Common myeloid progenitor, CD34-positive (primary cell): ENCODE measurements around the gene APIP.
A peak's percentile ranks its signal among the peaks of the same experiment; 100 is the strongest.

Experiments used
- CTCF ChIA-PET: fragments of 350-600 bp; sonication (Branson Sonifier 250); formaldehyde crosslinking; loops from one replicate; lab custom pipeline; 2021; ENCODE audit warnings: antibody characterized with exemption; lab: Charles Lee
- POLR2A ChIA-PET: fragments of 350-600 bp; sonication (Branson Sonifier 250); formaldehyde crosslinking; loops from one replicate; lab custom pipeline; 2021; ENCODE audit warnings: antibody characterized with exemption; lab: Charles Lee
- DNase-seq, 3 donors: peaks; one replicate each; pipeline versions ENCODE4 v3.0.0 to v3.0.0-alpha.2; 2013
- H3K27ac ChIP-seq, 2 experiments: 1 replicate in 1 of 2; 2 replicates in 1 of 2; pipeline ENCODE4 v1.7.0; 2013; ENCODE audit warnings: inconsistent platforms in 2 of 2, low read length in 2 of 2, mild to moderate bottlenecking in 2 of 2, low read depth in 1 of 2, moderate library complexity in 1 of 2; ENCODE audit not compliant: severe bottlenecking in 2 of 2, insufficient read depth in 1 of 2, poor library complexity in 1 of 2
- H3K27me3 ChIP-seq, 5 experiments: replicated peaks in 2 of 5; 1 replicate in 3 of 5; 2 replicates in 2 of 5; pipeline versions ENCODE4 v1.6.1 to v1.7.0; 2013; ENCODE audit warnings: low read length in 4 of 5, mild to moderate bottlenecking in 2 of 5, moderate library complexity in 2 of 5, inconsistent platforms in 1 of 5; ENCODE audit not compliant: insufficient read depth in 5 of 5, control insufficient read depth in 4 of 5
- H3K36me3 ChIP-seq, 4 experiments: 1 replicate in 2 of 4; 2 replicates in 2 of 4; pipeline versions ENCODE4 v1.6.1 to v1.7.0; 2013; ENCODE audit warnings: low read length in 3 of 4, control low read depth in 1 of 4, mild to moderate bottlenecking in 1 of 4; ENCODE audit not compliant: control insufficient read depth in 4 of 4, insufficient read depth in 4 of 4
- H3K4me1 ChIP-seq, 4 experiments: 1 replicate in 3 of 4; 2 replicates in 1 of 4; pipeline versions ENCODE4 v1.6.1 to v1.7.1; 2013; ENCODE audit warnings: low read length in 3 of 4, mild to moderate bottlenecking in 3 of 4, control low read depth in 1 of 4, inconsistent platforms in 1 of 4, moderate library complexity in 1 of 4; ENCODE audit not compliant: control insufficient read depth in 4 of 4, insufficient read depth in 4 of 4; ENCODE audit errors: control extremely low read depth in 1 of 4
- H3K4me3 ChIP-seq, 7 experiments: 1 replicate in 4 of 7; 2 replicates in 3 of 7; pipeline versions ENCODE4 v1.5.1 to v1.7.0; 2013; ENCODE audit warnings: mild to moderate bottlenecking in 7 of 7, low read length in 6 of 7, moderate library complexity in 6 of 7, inconsistent platforms in 2 of 7, low read depth in 2 of 7, control low read depth in 1 of 7; ENCODE audit not compliant: insufficient read depth in 4 of 7, control insufficient read depth in 1 of 7; ENCODE audit errors: extremely low read depth in 1 of 7
- H3K9me3 ChIP-seq, 5 experiments: 1 replicate in 4 of 5; 2 replicates in 1 of 5; pipeline versions ENCODE4 v1.6.1 to v1.7.1; 2013; ENCODE audit warnings: low read length in 4 of 5, mild to moderate bottlenecking in 2 of 5, inconsistent platforms in 1 of 5, low read depth in 1 of 5, moderate library complexity in 1 of 5; ENCODE audit not compliant: control insufficient read depth in 4 of 5, insufficient read depth in 2 of 5; ENCODE audit errors: control extremely low read depth in 1 of 5
- WGBS: methylation state at CpG from one replicate; pipeline ENCODE4 v1.1.5; 2013; ENCODE audit not compliant: insufficient coverage; 5-methylcytosine and 5-hydroxymethylcytosine counted together

The APIP gene

DNA sequence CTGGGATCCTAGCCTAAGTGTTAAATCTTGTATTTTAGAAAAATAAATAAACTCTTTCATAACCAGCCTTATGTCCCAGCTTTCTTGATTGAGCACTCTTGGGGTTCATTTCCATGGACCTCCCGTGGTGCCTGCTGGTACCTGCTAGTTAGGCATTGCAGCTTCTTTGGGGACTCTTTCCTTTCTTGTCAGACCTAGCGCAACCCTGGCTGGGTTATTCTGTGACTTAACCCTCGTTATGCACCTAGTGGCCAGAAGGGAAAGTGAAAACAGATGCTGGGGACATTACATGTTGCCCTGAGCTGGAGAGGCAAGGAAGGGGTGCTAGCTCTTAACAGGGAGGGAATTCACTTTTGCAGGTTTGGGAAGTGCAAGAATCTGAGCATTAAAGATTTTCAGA lies 46.8 kb downstream of the APIP start:
- ChIA-PET POLR2A (no interaction called here), CTCF (interaction anchor here (1.0 to 1.2 kb wide), 2 partner anchors 15 to 25 kb away, joined by 3 read pairs; no protein-coding TSS in a partner anchor)
- Histone ChIP-seq H3K36me3 (no peaks in the 10 kb centered on the region), H3K4me1 (peaks cover 0 to 15% (median 1%) of the 10 kb centered on the region in 4 experiments), H3K9me3 (no peaks in the 10 kb centered on the region), H3K4me3 (no peak overlapping the region), H3K27me3 (no peaks in the 10 kb centered on the region), H3K27ac (no peak overlapping the region)
- DNase-seq = no peak
- 90% methylated on average over 2 of the region's 3 CpGs for WGBS

DNA sequence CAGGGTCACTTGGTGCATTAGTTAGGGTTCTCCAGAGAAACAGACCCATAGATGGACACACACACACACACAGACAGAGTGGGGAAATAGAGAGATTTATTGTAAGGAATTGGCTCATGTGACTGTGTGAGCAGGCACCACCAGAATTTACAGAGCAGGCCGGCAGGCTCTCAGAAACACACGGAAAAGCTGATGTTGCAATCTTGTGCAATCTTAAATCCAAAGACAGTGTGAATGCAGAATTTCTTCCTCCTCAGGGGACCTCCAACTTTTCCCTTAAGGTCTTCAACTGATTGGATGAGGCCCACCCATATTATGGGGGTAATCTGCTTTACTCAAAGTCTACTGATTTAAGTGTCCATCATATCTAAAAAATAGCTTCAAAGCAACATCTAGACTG lies 49.8 kb downstream of the APIP start:
- no peak for DNase-seq
- POLR2A ChIA-PET = no interaction called here
- Histone ChIP-seq H3K9me3 (peaks cover 0 to 2% (median 0%) of the 10 kb centered on the region in 5 experiments), H3K27me3 (no peaks in the 10 kb centered on the region), H3K27ac (no peak overlapping the region), H3K4me3 (no peak overlapping the region), H3K36me3 (no peaks in the 10 kb centered on the region), H3K4me1 (peaks cover 0 to 22% (median 5%) of the 10 kb centered on the region in 4 experiments)
- CTCF ChIA-PET = no interaction called here
- WGBS = 100% methylated on average over 2 of the region's 2 CpGs

DNA sequence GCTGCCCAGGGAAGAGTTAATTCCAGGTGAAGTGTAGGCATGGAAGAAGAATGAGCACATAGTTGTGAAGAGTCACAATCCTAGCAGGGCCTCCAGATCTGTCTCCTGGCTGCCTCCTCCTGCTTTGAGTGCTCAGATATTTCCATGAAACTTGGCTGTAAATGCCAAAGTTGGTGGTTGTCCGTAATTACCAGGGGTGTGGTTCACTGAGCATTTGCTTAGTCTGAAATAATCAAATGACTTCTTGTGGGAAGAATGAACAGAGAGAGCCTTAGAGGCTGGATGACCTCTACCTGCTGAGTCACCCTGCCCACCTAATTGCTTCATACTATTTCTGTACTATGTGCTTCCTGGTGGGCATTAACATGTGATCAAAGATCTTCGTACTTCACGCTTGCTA lies 50.9 kb downstream of the APIP start:
- H3K4me1 ChIP-seq = peaks cover 0 to 17% (median 5%) of the 10 kb centered on the region in 4 experiments
- H3K27me3 ChIP-seq = no peaks in the 10 kb centered on the region
- ChIA-PET POLR2A (no interaction called here), CTCF (no interaction called here)
- 92% methylated on average over 3 of the region's 3 CpGs for WGBS
- H3K4me3 ChIP-seq = no peak overlapping the region
- peaks cover 0 to 2% (median 0%) of the 10 kb centered on the region in 5 experiments for H3K9me3 ChIP-seq
- no peak overlapping the region for H3K27ac ChIP-seq
- no peak for DNase-seq
- H3K36me3 ChIP-seq = no peaks in the 10 kb centered on the region

DNA sequence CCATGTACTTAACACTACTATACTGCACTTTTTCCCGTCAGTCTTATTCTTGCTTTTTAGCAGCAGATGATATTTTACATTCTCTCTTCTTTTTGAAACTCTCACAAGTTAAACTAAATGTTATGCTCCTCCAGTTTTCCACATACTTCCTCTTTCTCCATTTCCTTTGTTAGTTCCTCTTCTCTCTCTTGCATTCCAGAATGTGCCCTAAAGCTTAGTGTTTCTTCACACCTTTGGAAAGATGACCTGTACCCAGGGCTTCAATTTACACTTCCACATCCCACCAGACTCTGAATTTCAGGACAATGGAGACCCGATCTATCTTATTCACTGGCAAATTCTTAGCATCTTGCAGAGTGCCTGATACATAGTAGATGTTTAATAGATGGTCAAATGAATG lies 51.8 kb downstream of the APIP start:
- H3K4me1 ChIP-seq = peaks cover 0 to 16% (median 5%) of the 10 kb centered on the region in 4 experiments
- H3K36me3 ChIP-seq = no peaks in the 10 kb centered on the region
- no peak overlapping the region for H3K4me3 ChIP-seq
- no peaks in the 10 kb centered on the region for H3K27me3 ChIP-seq
- POLR2A ChIA-PET = no interaction called here
- CTCF ChIA-PET = no interaction called here
- no peak overlapping the region for H3K27ac ChIP-seq
- 50% methylated on average over 1 of the region's 2 CpGs for WGBS
- peak in 2 of 3 donors; percentile 31 to 35 for DNase-seq
- peaks cover 0 to 2% (median 0%) of the 10 kb centered on the region in 5 experiments for H3K9me3 ChIP-seq

DNA sequence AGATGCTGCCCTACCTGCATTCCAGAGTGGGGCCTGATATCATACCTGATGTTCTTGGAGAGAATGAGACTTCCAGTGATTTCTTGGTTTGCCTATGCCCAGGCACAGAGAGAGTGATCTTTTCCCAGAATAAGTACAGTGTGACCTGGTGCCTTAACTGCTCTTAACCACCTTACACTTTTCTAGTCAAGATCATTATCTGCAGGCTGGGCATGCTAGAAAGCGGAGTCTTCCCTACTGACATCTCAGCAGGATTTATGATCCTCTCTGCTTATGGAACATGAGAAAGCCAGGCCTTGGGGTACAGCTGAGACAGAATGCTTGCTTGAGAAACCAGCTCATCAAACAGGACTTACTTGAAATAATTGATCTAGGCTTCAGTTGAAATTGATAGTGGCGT lies 53.1 kb downstream of the APIP start:
- ChIA-PET CTCF (no interaction called here), POLR2A (no interaction called here)
- Histone ChIP-seq H3K4me3 (no peak overlapping the region), H3K36me3 (no peaks in the 10 kb centered on the region), H3K27me3 (no peaks in the 10 kb centered on the region), H3K4me1 (peaks cover 0 to 16% (median 5%) of the 10 kb centered on the region in 4 experiments), H3K9me3 (peaks cover 0 to 2% (median 0%) of the 10 kb centered on the region in 5 experiments), H3K27ac (no peak overlapping the region)
- WGBS = 100% methylated on average over 1 of the region's 2 CpGs
- no peak for DNase-seq

DNA sequence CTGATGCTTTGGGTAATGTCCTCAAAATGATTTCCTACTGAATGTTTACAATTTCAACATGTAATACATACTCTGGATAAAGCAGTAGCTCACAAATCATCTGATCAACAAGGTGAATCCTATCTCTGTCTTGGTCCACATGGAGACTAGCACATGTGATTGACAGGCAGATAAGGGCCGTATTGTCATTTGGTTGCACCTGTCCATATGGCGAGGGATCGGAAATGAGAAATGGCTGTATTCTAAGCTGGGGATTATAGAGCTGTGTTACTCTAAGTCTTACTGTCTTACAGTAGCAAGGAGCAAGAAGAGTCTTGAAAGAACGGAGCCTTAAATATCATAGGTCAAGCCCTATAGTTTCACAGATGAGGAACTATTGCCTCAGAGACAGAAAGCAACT lies 55.7 kb downstream of the APIP start:
- H3K9me3 ChIP-seq = peaks cover 0 to 2% (median 0%) of the 10 kb centered on the region in 5 experiments
- DNase-seq = no peak
- H3K27me3 ChIP-seq = no peaks in the 10 kb centered on the region
- H3K27ac ChIP-seq = no peak overlapping the region
- H3K4me3 ChIP-seq = no peak overlapping the region
- ChIA-PET CTCF (no interaction called here), POLR2A (no interaction called here)
- no peaks in the 10 kb centered on the region for H3K36me3 ChIP-seq
- peaks cover 0 to 16% (median 5%) of the 10 kb centered on the region in 4 experiments for H3K4me1 ChIP-seq
- 93% methylated on average over 4 of the region's 4 CpGs for WGBS

DNA sequence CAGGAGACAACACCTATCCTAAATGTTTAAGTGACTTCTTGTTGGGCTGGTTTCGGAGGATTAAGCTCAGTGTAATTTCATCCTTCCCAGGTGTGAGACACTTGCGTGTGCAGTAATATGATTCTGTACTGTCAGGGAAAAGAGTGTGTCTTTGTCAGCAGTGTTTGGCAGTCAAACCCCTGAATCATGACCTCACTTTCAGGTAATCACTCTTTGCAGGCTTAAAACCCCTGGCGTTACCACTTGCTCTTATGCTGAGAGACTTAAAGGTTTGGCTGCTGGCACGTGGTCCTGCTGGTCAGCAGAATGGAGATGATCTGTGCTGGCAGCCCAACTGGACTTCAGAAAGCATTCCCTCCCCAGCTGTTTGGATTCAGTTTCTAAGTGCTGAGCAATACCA lies 56.1 kb downstream of the APIP start:
- peaks cover 0 to 12% (median 5%) of the 10 kb centered on the region in 4 experiments for H3K4me1 ChIP-seq
- DNase-seq = no peak
- H3K27ac ChIP-seq = no peak overlapping the region
- H3K4me3 ChIP-seq = no peak overlapping the region
- CTCF ChIA-PET = no interaction called here
- WGBS = 100% methylated on average over 2 of the region's 4 CpGs
- POLR2A ChIA-PET = no interaction called here
- H3K36me3 ChIP-seq = no peaks in the 10 kb centered on the region
- H3K9me3 ChIP-seq = peaks cover 0 to 2% (median 0%) of the 10 kb centered on the region in 5 experiments
- no peaks in the 10 kb centered on the region for H3K27me3 ChIP-seq
